GM21786 (cell line): ENCODE measurements around the gene C19orf12.
"Not testable (repeated sequence)": the region's sequence is repeated elsewhere in the genome, so short reads cannot be mapped to it uniquely, and the experiment has no call there.

Experiments used
- ATAC-seq: cut with Tn5 transposase; IDR thresholded peaks from one replicate; pipeline ENCODE4 v1.9.1; 2021; ENCODE audit not compliant: unreplicated experiment

C19orf12 gene

GRCh38 chr19:29677001-29677817, 37.9 kb downstream of the C19orf12 start:
- no peak for ATAC-seq

- no peak for ATAC-seq
These were observed 38.5 kb downstream of the C19orf12 start for GRCh38 chr19:29676586-29676985.

GRCh38 chr19:29675650-29676186, 39.3 kb downstream of the C19orf12 start:
- ATAC-seq = no peak

GRCh38 chr19:29675120-29675649, 39.9 kb downstream of the C19orf12 start:
- ATAC-seq = no peak

GRCh38 chr19:29674374-29675119, 40.5 kb downstream of the C19orf12 start:
- ATAC-seq = no peak

DNA sequence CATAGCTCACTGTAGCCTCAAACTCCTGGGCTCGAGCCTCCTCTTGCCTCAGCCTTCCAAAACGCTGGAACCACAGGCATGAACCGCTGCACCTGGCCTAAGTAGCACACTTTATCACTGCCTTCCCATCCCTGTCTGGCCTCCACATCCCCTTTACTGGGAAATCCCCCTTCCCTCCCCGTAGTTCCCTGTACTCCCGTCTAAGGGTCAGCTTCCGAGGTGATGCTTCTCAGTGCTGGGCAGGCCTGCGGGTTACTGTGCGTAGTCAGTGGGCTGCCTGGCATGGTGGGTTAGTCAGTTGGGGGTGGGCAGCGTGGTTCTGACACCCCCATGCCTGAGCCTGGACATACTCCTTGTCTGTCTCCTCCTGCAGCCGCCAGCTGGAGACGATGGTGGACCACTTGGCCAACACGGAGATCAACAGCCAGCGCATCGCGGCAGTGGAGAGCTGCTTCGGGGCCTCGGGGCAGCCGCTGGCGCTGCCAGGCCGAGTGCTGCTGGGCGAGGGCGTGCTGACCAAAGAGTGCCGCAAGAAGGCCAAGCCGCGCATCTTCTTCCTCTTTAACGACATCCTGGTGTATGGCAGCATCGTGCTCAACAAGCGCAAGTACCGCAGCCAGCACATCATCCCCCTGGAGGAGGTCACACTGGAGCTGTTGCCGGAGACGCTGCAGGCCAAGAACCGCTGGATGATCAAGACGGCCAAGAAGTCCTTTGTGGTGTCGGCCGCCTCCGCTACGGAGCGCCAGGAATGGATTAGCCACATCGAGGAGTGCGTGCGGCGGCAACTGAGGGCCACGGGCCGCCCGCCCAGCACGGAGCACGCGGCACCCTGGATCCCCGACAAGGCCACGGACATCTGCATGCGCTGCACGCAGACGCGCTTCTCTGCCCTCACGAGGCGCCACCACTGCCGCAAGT, 41.4 kb downstream of the C19orf12 start:
- ATAC-seq = no peak

GRCh38 chr19:29672933-29673336, 42.1 kb downstream of the C19orf12 start:
- ATAC-seq = peak; percentile 33

GRCh38 chr19:29672319-29672932, 42.6 kb downstream of the C19orf12 start:
- no peak for ATAC-seq

DNA sequence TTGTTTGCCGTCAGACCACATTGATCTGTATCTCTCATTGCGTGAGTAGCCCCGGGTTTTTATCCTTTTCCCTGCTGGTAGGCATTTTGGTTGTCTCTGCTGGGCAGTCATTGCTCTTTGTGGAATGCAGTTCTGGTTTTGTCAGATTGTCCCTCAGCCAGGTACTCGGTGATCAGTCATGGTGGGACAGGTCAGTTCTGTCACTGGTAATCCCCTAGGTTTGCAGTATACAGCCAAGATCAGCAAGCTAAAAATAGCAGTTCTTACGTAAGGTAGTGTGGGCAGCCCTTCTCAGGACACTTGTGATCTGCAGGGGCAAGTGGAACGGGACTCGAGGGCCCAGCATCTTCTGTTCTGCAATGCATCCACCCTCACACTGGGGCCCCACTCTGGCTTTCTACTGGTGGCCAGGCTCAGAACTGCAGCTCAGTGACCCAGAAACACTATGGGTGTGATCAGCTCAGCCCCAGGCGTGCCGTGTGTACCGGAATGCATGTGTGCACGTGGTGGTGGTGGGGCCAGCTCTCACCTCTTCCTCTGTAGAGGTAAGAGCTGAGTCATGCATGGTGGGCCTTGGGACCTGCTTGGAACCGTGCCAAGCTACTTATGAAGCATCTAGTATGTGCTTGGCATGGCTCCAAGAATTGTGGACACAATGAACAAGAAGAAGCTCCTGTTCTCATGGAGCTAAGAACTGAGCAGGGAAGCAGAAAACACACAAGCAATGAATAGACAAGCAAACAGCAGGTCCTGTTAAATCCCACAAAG, 43.5 kb downstream of the C19orf12 start:
- ATAC-seq = peak; percentile 74

GRCh38 chr19:29671026-29671392, 44.1 kb downstream of the C19orf12 start:
- ATAC-seq = not testable (repeated sequence)

GRCh38 chr19:29670255-29670654, 44.8 kb downstream of the C19orf12 start:
- ATAC-seq = no peak

GRCh38 chr19:29668746-29669609, 46.1 kb downstream of the C19orf12 start:
- ATAC-seq = no peak

DNA sequence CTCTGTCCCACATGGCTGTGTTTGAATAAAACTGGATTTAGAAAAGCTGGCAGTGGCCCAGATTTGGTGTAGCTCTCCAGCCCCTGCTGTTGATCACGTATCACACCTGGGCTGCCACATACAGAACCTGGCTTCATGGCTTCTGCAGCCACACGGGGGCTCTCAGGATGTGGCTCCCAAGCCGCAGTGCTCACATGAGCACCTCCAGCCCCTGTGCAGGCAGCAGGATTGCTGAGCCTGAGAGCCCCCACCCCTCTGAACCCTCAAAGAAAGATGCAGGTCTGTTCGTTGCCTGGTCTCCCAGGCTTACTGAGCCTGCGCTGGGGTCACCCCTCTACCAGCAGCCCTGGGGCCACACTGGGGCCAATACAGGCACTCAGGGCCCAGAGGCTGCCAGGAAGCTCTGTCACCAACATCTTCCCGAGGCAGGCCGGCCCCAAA, 47.1 kb downstream of the C19orf12 start:
- no peak for ATAC-seq

- no peak for ATAC-seq
These were observed 47.7 kb downstream of the C19orf12 start for GRCh38 chr19:29667387-29667783.

- ATAC-seq = no peak
These were observed 48.3 kb downstream of the C19orf12 start for GRCh38 chr19:29666578-29667386.

DNA sequence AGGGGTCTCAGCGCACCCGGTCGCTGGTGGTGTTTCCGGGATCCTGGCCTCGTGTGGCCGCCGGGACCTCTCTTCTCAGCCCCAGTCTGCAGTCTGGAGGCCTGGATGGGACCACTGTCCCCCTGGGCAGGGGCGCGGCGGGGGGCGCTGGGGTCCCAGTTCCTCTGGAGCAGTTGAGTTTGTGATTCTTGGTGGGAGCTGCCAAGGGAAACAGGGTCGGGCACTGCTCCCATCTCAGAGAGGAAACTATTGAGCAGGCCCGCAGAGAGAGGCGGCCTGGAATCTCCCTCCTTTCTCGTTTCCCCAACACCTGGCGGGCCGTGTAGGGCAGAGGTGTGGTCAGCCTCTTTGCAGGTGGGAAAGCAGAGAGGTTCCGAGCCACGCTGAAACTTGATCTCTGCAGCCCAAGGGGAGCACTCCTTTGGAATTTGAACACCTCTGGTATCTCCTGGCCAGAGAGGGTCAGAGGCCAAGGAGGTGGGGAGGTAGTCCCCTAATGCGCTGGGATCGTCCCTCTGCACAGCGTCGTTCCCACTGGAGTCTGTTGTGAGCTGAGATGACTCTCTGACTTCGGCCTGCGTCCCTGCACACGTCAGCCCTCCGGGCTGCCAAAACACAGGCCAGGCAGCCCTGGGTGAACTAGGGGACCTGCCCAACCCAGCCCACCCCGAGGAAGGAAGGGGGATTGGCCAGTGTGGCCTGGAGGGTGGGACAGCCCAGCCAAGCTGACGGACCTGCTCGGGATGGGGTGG, 49.1 kb downstream of the C19orf12 start:
- peak; percentile 13 for ATAC-seq
